CD14-positive monocyte (primary cell): ENCODE measurements around the gene MNDA. TPM values are rescaled to one million over a fixed set of nuclear protein-coding genes. Genes with fewer than 3 reads are reported as not detected.

Experiments used
- DNase-seq, 3 donors: peaks; one replicate each; pipeline ENCODE4 v3.0.0-alpha.2; 2011 to 2022
- H2AFZ ChIP-seq: 2 replicates; pipeline ENCODE4 v1.6.0; 2012; ENCODE audit warnings: mild to moderate bottlenecking, low read depth, low read length, inconsistent platforms; ENCODE audit not compliant: insufficient read depth, poor library complexity, severe bottlenecking
- H3K27ac ChIP-seq, 2 donors: 1 replicate in 1 of 2; 2 replicates in 1 of 2; pipeline ENCODE4 v1.5.1; 2012 to 2013; ENCODE audit warnings: low read length in 2 of 2, control low read depth in 1 of 2, inconsistent platforms in 1 of 2, low read depth in 1 of 2, mild to moderate bottlenecking in 1 of 2
- H3K27me3 ChIP-seq, 2 donors: one replicate each; pipeline versions ENCODE4 v1.6.0 to v1.6.1; 2011 to 2013; ENCODE audit warnings: low read length in 2 of 2; ENCODE audit not compliant: control insufficient read depth in 2 of 2, insufficient read depth in 2 of 2
- H3K36me3 ChIP-seq, 2 donors: replicated peaks in 1 of 2; 1 replicate in 1 of 2; 2 replicates in 1 of 2; pipeline versions ENCODE4 v1.5.1 to v1.6.1; 2012 to 2013; ENCODE audit warnings: low read length in 2 of 2, control low read depth in 1 of 2, inconsistent platforms in 1 of 2, mild to moderate bottlenecking in 1 of 2; ENCODE audit not compliant: insufficient read depth in 2 of 2, control insufficient read depth in 1 of 2
- H3K4me1 ChIP-seq, 2 donors: 1 replicate in 1 of 2; 2 replicates in 1 of 2; pipeline versions ENCODE4 v1.5.1 to v1.6.1; 2012 to 2013; ENCODE audit warnings: low read length in 2 of 2, control low read depth in 1 of 2, inconsistent platforms in 1 of 2, mild to moderate bottlenecking in 1 of 2, moderate library complexity in 1 of 2; ENCODE audit not compliant: insufficient read depth in 2 of 2, control insufficient read depth in 1 of 2
- H3K4me2 ChIP-seq: replicated peaks from 2 replicates; pipeline ENCODE3; 2012; ENCODE audit warnings: low read length, moderate library complexity, mild to moderate bottlenecking; ENCODE audit not compliant: poor library complexity, severe bottlenecking; ENCODE audit errors: extremely low read depth
- H3K4me3 ChIP-seq, 3 experiments: fragments of 200-600 bp in 1 of 3; sonication (generic) in 1 of 3; replicated peaks in 1 of 3; 1 replicate in 2 of 3; 2 replicates in 1 of 3; pipeline ENCODE4 v1.5.1; 2011 to 2013; ENCODE audit warnings: low read length in 3 of 3, mild to moderate bottlenecking in 3 of 3, control low read depth in 2 of 3, low read depth in 2 of 3, inconsistent platforms in 1 of 3, moderate library complexity in 1 of 3
- H3K79me2 ChIP-seq: 2 replicates; pipeline ENCODE4 v1.6.0; 2012; ENCODE audit warnings: mild to moderate bottlenecking, control low read depth, inconsistent platforms, low read length, moderate library complexity; ENCODE audit not compliant: insufficient read depth
- H3K9ac ChIP-seq: 2 replicates; pipeline ENCODE4 v1.6.0; 2017; ENCODE audit warnings: low read length, mild to moderate bottlenecking; ENCODE audit not compliant: insufficient read depth, poor library complexity, severe bottlenecking
- H3K9me3 ChIP-seq, 2 donors: replicated peaks in 1 of 2; 1 replicate in 1 of 2; 2 replicates in 1 of 2; pipeline versions ENCODE4 v1.5.1 to v1.6.1; 2012 to 2013; ENCODE audit warnings: low read length in 2 of 2, control low read depth in 1 of 2; ENCODE audit not compliant: control insufficient read depth in 1 of 2, insufficient read depth in 1 of 2
- H4K20me1 ChIP-seq: 2 replicates; pipeline ENCODE4 v1.6.0; 2012; ENCODE audit warnings: mild to moderate bottlenecking, low read length, control low read depth, moderate library complexity; ENCODE audit not compliant: insufficient read depth
- H3K27ac Mint-ChIP-seq, 7 donors: one replicate each; pipeline ENCODE4 v1.8.0; 2020; ENCODE audit warnings: mild to moderate bottlenecking in 7 of 7, mixed read lengths in 7 of 7, moderate library complexity in 6 of 7, inconsistent platforms in 2 of 7
- H3K27me3 Mint-ChIP-seq, 3 donors: one replicate each; pipeline ENCODE4 v1.8.0; 2021 to 2022; ENCODE audit warnings: low read depth in 3 of 3, mild to moderate bottlenecking in 3 of 3, mixed read lengths in 3 of 3, moderate library complexity in 3 of 3, inconsistent platforms in 1 of 3
- H3K36me3 Mint-ChIP-seq, 2 donors: one replicate each; pipeline ENCODE4 v1.8.0; 2020; ENCODE audit warnings: mixed read lengths in 2 of 2, inconsistent platforms in 1 of 2, mild to moderate bottlenecking in 1 of 2
- H3K4me1 Mint-ChIP-seq: one replicate; pipeline ENCODE4 v1.8.0; 2020; ENCODE audit warnings: mild to moderate bottlenecking, mixed read lengths
- H3K4me3 Mint-ChIP-seq, 2 donors: one replicate each; pipeline ENCODE4 v1.8.0; 2020; ENCODE audit warnings: mild to moderate bottlenecking in 2 of 2, mixed read lengths in 2 of 2, moderate library complexity in 1 of 2
- H3K9me3 Mint-ChIP-seq, 7 donors: one replicate each; pipeline ENCODE4 v1.8.0; 2020 to 2022; ENCODE audit warnings: mixed read lengths in 7 of 7, mild to moderate bottlenecking in 6 of 7, moderate library complexity in 6 of 7, inconsistent platforms in 2 of 7
- WGBS: methylation state at CpG from one replicate; pipeline ENCODE4 v1.1.5; 2013; ENCODE audit warnings: missing lambda C conversion rate; ENCODE audit not compliant: insufficient coverage; 5-methylcytosine and 5-hydroxymethylcytosine counted together
- intact Hi-C, 2 donors: fragments of 100-400 bp; cut with micrococcal nuclease; formaldehyde crosslinking; loops; one replicate each; pipeline versions ENCODE4 v1.15.0 to v1.15.1; 2023
- polyA plus RNA-seq, 3 donors: library from polyadenylated mRNA; depleted of rRNA in 1 of 3; unstranded in 2 of 3; stranded (reverse) in 1 of 3; fragments of 300-500 nt in 2 of 3; fragments of >200 nt in 1 of 3; fragmentation: Illumina TruSeq in 2 of 3; gene quantifications; 1 replicate in 2 of 3; 2 replicates in 1 of 3; pipeline ENCODE4 v1.2.3, GENCODE V29; 2012 to 2021
- TF ChIP-seq, protein P1 (sequence below): fragments of 200-600 bp; IDR thresholded peaks from one replicate; pipeline ENCODE4 v1.8.0; 2022; ENCODE audit warnings: antibody characterized with exemption, mild to moderate bottlenecking

The MNDA gene
- polyA plus RNA-seq, 3 donors = 365 to 1,917 (median 1,418) TPM

- Mint-ChIP-seq H3K27me3 (no peaks in the 10 kb centered on the region), H3K36me3 (peaks cover 23 to 46% of the 10 kb centered on the region in 2 donors), H3K4me1 (peaks cover 36% of the 10 kb centered on the region), H3K9me3 (peaks cover 7 to 16% (median 10%) of the 10 kb centered on the region in 7 donors), H3K4me3 (peak overlapping the region; percentile 89 to 95), H3K27ac (peak overlapping the region; percentile 87 to 93 (median 92))
- peaks cover 93% of the 10 kb centered on the region for H3K79me2 ChIP-seq
- DNase-seq = peak; percentile 53 to 84 (median 67)
- H3K27ac ChIP-seq = peak overlapping the region in 1 of 2 donors; percentile 82
- WGBS = no CpG with 5 or more reads among the region's 3 CpGs
- H3K9me3 ChIP-seq = peaks cover 7 to 8% of the 10 kb centered on the region in 2 donors
- peaks cover 67% of the 10 kb centered on the region for H4K20me1 ChIP-seq
- TF ChIP-seq, protein P1, sequence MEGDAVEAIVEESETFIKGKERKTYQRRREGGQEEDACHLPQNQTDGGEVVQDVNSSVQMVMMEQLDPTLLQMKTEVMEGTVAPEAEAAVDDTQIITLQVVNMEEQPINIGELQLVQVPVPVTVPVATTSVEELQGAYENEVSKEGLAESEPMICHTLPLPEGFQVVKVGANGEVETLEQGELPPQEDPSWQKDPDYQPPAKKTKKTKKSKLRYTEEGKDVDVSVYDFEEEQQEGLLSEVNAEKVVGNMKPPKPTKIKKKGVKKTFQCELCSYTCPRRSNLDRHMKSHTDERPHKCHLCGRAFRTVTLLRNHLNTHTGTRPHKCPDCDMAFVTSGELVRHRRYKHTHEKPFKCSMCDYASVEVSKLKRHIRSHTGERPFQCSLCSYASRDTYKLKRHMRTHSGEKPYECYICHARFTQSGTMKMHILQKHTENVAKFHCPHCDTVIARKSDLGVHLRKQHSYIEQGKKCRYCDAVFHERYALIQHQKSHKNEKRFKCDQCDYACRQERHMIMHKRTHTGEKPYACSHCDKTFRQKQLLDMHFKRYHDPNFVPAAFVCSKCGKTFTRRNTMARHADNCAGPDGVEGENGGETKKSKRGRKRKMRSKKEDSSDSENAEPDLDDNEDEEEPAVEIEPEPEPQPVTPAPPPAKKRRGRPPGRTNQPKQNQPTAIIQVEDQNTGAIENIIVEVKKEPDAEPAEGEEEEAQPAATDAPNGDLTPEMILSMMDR = no peak
- H3K36me3 ChIP-seq = peaks cover 7 to 13% of the 10 kb centered on the region in 2 donors
- H3K4me1 ChIP-seq = peaks cover 22 to 45% of the 10 kb centered on the region in 2 donors
- H2AFZ ChIP-seq = no peak overlapping the region
- peak overlapping the region; percentile 73 for H3K9ac ChIP-seq
- peak overlapping the region; percentile 80 for H3K4me2 ChIP-seq
- intact Hi-C loops = loop anchor here in 1 of 2 donors (5.0 to 10.0 kb wide), 2 partner anchors 179 to 232 kb away; no protein-coding TSS in a partner anchor
- peak overlapping the region; percentile 86 to 100 (median 92) for H3K4me3 ChIP-seq
- H3K27me3 ChIP-seq = no peaks in the 10 kb centered on the region
Measured at GRCh38 chr1:158833264-158833663, 2.1 kb downstream of the MNDA start.

GRCh38 chr1:158836038-158836437 lies 4.9 kb downstream of the MNDA start:
- peak overlapping the region; percentile 80 for H3K4me2 ChIP-seq
- H3K36me3 ChIP-seq = peaks cover 35% of the 10 kb centered on the region in 2 donors
- H3K27ac ChIP-seq = peak overlapping the region in 1 of 2 donors; percentile 69
- TF ChIP-seq, protein P1 = no peak
- peaks cover 94% of the 10 kb centered on the region for H4K20me1 ChIP-seq
- H2AFZ ChIP-seq = no peak overlapping the region
- Mint-ChIP-seq H3K4me3 (peak overlapping the region; percentile 89 to 95), H3K27ac (peak overlapping the region in 6 of 7 donors; percentile 43 to 93 (median 73)), H3K36me3 (peaks cover 46 to 63% of the 10 kb centered on the region in 2 donors), H3K4me1 (peaks cover 46% of the 10 kb centered on the region), H3K9me3 (peaks cover 0 to 6% (median 0%) of the 10 kb centered on the region in 7 donors), H3K27me3 (no peaks in the 10 kb centered on the region)
- DNase-seq = no peak
- no peaks in the 10 kb centered on the region for H3K9me3 ChIP-seq
- WGBS = no CpG with 5 or more reads among the region's 4 CpGs
- H3K9ac ChIP-seq = peak overlapping the region; percentile 73
- H3K4me1 ChIP-seq = peaks cover 25 to 48% of the 10 kb centered on the region in 2 donors
- peak overlapping the region; percentile 86 to 100 (median 92) for H3K4me3 ChIP-seq
- H3K27me3 ChIP-seq = no peaks in the 10 kb centered on the region
- intact Hi-C loops = loop anchor here in 1 of 2 donors (5.0 to 10.0 kb wide), 2 partner anchors 34 to 229 kb away; no protein-coding TSS in a partner anchor
- H3K79me2 ChIP-seq = peaks cover 99% of the 10 kb centered on the region
